GM08714 (cell line): ENCODE results near the gene EFCAB8.

ENCODE experiments used
- H3K4me3 ChIP-seq: fragments of 200-500 bp; sonication (Bioruptor generic); 2 replicates; pipeline ENCODE4 v1.5.1; 2014; ENCODE audit warnings: mild to moderate bottlenecking, low read length, inconsistent platforms
- ZNF274 ChIP-seq: IDR thresholded peaks from 2 replicates; pipeline ENCODE4 v1.6.1; 2012; ENCODE audit warnings: mild to moderate bottlenecking, low read depth, low read length

Gene EFCAB8

DNA sequence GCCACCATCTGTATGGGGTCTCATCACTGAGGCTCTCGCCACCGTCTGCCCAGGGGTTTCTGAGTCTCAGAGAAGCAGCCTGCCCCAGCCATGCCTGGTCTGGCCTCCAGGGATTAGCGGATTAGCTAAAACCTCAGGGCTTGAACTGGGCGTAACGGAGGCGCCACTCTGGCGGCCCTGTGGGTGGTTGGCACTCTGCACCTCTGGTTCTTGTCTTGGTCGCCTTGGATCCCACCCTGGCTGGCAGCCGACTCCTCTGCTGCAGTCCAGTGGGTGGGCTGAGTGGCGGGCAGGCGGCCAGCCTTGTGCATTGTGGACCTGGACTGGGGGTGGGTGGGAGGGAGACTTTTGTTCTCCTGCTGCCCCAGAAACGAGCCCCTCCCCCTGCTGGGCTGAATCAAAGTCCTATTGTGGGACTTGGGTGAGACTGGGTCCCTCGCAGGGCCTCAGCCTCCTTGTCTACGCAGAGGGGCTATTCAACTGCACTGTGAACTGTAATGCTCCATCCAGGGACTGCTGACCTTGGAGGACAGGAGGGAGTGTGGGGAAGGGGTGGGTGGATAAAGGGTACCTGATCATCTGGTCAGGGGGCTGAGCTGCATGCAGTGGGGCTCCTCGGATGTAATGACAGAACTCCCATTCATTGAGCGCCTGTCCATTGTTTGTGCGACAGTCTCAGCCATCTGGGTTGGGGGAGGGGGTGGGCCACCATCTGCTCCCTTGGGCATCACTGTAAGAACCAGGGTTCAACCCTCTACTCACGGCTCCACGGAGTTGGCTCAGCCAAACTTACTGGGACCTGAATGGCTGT, 121.6 kb downstream of the EFCAB8 start:
- H3K4me3 ChIP-seq = no peak overlapping the region
- TF ChIP-seq ZNF274 = no peak

DNA sequence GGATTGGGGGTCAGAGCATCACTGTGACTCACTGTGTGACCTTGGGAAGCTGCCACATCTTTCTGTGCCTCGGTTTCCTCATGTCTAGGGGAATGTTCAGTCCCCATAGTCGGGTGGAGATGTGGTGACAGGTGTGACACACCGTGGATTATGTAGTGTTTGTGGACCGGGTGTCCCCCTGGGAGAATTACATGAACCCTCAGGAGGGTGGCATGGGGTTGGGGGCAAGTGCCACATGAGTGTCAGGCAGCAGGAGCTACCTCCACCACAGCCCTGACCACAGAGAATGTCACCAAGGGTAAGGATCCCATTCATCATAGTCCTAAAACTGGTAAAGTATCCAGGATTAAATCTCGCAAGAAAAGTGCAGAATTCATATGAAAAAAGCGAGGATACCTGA, 122.3 kb downstream of the EFCAB8 start:
- H3K4me3 ChIP-seq = no peak overlapping the region
- TF ChIP-seq ZNF274 = no peak

DNA sequence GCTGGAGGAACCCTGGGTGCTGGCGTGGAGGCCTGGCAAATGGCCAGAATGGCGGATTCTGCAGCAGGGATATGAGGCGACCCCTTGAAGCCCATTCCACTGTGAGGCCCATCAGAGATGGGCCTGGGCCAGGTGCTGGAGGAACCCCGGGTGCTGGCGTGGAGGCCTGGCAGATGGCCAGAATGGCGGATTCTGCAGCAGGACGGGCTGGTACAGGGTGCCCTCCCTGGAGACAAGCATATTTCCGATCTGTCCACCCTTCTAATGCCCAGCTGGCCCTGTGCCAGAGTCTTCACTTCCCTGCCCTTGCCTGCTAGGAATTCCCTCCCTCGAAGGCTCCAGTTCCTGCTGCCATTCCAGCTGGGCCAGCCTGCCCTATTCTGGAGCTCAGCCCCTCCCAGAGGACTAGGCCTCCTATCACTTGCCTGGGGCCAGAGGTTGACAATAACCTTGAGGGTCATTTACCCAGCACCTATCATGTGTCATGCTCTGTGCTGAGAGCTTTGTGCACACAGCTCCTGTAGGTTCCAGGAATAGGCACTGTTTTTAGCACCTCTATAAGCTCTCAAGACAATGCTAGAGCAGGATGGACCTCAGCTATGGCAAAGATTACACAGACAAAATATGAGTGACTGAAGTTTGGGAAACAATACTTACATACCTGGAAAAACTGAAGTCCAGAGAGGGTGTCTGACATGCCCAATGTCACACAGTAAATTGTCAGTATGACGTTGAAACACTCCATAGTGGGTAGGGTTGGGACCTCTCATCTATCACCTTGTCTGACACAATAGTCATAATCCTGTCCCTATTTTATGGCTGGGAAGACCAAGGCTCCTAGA, 124.1 kb downstream of the EFCAB8 start:
- H3K4me3 ChIP-seq = no peak overlapping the region
- no peak for TF ChIP-seq ZNF274

DNA sequence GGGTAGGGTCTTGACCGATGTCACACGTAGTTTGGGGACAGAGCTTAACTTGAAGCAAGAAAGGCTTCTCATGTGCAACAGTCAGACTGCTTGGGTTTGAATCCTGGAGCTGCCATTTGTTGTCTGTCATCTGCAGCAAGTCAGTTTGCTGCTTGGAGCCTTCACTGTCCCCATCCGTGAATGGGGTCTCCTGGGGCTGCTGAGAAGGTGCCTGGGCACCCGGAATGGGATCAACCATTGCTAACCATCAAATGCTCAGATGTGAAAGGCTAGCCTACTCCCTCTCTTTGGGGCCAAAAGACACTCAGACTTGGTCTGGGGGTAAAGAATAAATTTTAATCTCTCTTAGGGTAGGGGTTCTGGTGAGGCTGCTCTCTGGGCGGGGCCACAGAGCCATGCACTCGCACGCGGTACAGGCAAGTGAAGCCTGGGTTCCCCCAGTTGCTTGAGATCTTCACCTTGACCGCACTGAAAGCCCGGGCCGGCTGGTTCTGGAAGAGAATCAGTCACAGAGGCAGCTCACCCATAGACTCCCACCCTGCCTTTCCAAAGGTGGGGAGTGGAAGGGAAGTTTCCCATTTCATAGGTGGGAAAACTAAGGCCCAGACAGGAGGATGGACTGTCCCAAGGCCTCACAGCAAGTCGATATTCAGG, 124.9 kb downstream of the EFCAB8 start:
- no peak overlapping the region for H3K4me3 ChIP-seq
- TF ChIP-seq ZNF274 = no peak

DNA sequence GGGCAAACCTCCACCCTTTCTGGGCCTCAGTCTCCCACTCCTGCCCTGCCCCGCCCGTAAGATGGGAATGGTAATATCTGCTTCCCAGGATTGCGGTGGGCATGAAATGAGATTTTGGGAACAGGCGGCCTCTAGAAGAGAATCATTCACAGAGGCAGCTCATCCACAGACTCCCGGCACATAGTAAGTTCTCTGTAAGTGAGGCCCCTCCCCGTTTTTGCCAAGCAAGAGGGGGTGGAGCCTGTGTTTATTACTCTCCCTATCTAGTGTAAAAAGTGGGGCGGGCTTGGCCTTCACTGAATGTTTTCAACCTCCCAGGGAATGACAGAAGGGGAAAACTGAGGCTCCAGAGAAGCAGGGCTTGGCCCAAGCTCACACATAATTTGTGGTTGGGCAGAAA, 125.5 kb downstream of the EFCAB8 start:
- no peak overlapping the region for H3K4me3 ChIP-seq
- TF ChIP-seq ZNF274 = no peak

DNA sequence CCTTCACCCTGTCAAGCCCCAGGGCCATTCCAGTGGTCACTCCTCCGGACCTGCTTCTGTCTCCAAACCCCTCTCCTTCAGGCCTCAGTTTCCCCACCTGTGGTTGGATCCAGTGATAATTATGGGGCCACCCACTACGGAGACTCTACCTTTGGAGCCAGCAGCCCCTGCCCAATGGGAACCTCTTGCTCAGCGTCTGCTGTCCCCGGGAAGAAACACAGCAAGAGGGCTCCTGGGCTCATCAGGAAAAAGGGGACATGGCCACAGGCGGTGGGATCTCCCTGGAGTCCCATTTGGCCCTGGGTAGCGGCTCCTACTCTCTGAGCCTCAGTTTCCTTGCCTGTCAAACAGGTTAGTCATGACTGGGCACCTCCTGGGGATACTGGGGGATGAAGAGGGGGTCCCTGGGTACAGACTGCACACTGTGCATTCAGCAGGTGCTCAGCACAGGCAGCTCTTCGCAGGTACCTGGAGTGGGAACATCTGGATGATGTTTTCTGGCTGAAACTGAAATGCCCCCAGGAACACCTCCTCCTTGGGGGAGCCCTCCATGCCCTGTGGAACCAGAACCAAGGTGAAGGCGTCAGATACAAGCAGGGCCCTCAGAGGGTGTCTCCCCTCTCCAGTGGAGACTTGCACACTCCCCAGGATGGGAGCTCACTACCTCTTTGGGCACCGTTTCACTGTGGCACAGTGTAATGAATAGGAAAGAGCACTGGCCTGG, 126.1 kb downstream of the EFCAB8 start:
- no peak for TF ChIP-seq ZNF274
- H3K4me3 ChIP-seq = no peak overlapping the region

DNA sequence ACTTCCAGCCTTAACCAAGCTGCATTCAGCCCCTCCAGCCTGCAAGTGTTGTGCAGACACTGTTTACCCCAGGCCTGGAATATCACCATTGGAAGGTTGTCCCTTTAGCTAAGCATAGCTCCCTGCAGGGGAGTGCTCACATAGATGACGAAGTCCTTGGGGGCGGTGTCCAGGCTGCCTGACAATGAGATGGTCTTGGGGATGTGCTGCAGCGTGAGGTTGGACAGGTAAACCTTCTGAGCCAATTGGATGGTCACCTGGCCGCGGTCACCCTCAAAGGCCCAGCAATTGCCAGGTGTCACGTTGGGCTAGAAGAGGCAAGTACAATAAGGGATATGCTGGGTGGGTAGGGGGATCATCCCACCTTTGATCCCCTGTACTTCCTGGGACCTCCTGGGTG, 126.9 kb downstream of the EFCAB8 start:
- no peak overlapping the region for H3K4me3 ChIP-seq
- TF ChIP-seq ZNF274 = no peak

DNA sequence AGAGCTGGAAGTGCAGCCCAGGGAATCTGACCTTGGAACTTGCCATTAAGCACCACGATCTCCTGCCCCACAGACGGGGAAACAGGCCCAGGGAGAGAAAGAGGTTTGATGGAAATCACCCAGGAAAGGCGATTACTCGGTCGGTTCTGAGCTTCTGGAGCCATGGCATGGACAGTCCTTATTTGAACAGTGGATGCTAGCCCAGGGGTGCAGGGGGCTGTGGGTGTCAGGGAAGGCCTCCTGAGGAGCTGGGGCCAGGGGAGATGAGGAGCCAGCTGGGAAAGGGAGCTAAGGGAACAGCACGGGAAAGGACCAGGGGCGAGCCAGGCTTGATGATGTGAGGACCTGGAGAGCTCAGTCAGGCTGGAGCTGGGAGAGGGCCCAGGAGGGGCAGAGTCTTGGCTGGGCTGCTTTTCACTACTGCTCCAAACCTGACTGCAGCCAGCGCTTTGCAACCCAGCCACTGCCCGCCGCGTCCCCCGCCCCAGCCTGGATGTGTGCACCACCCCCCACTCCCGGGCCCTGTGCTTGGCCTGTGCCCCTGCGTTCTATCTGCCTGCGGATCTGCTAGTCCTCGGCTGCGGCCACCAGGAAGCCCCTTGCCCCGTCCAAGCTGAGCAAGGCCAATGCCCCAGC, 127.7 kb downstream of the EFCAB8 start:
- no peak for TF ChIP-seq ZNF274

DNA sequence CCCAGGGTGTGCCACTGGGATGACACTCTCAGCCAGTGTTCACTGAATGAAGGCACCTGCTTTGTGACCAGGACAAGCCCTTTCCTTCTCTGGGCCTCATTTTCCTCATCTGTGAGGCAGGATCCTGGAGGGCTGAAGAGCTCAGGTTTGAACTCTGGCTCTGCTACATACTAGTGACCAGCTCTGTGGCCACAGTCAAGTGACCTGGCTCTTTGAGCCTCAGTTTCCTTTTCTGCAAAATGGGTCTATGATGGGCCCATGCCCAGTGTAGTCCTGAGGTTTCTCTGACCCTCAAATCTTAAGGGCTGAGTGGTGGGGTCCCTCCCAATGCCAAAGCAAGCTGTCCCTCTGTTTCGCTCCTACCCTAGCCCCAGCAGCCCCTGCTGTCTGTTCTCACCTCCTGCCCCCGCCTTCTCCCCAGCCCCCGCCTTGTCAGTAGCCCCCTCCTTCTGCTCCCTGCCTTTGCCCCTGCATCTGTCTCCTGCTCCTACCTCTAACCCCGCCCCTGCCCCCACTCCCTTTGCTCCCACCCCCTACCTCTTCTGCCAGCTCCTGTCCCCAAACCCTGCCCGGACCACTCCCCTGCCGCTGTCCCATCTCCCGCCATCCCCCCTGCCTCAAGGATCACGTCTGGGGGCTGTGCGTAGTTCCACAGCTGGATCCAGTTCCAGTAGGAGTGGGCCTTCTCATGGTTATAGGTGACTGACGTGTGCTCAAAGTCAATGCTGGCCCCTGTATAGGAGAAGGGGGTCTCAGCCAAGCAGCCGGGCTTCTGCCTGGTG, 128.5 kb downstream of the EFCAB8 start:
- TF ChIP-seq ZNF274 = no peak
- no peak overlapping the region for H3K4me3 ChIP-seq

More for the DNA sequence above, 127.7 kb downstream of the EFCAB8 start:
- H3K4me3 ChIP-seq = no peak overlapping the region

DNA sequence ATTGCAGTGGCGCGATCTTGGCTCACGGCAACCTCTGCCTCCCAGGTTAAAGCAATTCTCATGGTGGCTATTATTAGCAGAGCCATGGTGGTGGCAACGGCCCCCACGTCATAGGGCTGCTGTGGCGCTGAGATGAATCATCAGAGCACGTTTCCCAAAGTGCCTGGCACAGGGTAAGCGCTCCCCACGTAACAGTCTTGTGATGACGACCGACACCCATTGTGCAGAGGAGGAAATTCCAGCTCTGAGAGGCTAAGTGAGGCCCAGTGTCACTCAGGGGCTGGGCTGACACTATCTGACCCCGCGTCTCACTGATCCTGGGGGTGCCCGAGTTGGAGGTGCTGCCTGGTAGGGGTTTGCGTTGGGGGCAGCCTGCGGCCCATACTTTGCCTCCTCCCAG, 129.3 kb downstream of the EFCAB8 start:
- H3K4me3 ChIP-seq = no peak overlapping the region
- TF ChIP-seq ZNF274 = no peak

DNA sequence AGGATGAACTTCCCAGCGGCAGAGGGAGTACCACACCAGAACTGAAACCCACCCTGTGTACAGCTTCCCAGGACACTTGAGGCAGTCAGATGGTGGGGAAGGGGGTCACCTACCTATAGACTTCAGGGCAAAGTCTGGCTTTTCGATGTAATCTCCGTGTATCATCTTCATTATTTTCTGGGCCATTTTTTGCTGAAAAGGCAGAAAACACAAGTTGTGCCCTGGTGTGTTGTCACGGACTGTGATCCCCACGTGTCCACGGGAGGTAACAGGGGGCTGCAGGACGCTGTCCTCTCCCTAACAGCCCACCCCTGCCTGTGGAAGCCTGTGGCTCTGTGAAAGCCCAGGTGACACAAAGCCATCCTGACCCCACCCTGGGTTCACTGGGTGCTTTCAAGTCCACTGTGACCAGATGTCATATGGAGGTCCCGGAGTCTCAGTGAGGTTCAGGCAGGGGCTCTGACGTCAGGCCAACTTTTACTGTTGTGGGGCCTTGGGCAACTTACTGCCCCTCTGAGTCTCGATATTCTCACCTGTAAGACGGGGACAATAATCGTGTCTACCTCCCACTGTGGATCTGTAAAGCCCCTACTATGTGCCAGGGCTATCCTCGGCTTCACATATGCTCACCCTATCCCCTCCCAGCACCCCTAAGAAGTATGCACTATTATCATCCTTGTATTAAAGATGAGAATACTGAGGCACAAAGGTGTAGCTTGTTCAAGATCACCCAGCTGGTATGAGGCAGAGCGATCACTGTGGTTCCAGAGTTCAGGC, 131.0 kb downstream of the EFCAB8 start:
- H3K4me3 ChIP-seq = no peak overlapping the region
- no peak for TF ChIP-seq ZNF274

DNA sequence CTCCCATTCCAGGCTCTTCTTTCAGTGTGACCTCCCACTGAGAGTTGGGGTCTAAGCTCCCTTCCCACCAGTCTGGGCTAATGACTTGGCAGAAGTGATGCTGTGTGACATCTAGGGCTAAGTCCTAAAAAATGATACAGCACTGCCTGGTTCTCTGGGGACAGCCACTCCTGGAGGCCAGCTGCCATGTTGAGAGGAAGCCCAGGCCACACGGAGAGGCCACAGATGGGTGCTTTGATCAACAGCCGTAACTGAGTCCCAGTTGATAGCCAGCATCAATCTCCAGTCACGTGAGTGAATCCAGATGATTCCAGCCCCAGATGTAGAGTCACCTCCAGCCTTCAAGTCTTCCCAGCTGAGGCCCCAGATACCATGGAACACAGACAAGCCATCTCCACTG, 131.7 kb downstream of the EFCAB8 start:
- H3K4me3 ChIP-seq = no peak overlapping the region
- no peak for TF ChIP-seq ZNF274
